ENCODE data around the gene SLC24A4.

DNA sequence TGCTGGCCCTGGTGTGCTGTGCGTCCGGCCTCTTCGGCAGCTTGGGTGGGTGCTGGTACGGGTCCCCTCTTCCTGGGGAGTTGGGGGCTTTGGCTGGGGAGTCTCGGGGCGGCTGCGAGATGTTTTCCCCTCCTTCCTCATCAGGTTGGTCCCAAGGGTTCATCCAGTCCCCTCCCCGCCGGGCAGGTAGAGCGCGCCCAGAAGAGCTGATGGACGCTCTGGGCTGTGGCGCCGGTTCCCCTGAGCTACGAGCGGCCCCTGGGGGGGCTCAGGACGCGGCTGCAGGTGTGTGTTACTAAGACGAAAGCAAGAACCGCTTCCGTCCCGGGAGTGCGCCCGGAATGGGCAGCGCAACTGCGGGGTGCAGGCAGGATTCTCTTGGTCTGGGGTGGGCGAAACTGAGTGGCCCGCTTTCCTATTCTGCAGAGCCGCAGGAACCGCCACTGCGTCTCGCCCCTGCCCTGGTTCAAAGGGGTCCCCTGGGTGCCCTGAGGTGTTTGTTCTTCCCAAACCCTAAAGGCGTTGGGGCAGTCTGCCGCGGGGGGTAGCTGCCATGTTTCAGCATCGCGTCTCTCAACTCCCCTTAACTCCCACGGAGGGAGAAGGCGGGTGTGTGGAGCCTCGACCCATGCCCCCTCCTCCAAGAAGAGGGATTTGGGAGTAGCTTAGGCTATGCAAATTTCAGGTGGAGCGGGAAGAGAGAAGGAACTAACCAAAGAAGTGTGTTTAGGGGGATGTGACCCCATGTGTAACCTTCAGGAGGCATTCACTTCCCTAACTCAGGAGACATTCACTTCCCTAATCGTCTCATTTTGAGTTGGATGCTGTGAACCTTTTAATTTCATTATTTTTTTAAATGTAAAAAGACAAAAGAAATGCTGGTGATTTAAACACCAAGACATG lies 1.2 kb downstream of the SLC24A4 start:
- TF ChIP-seq, protein P1, sequence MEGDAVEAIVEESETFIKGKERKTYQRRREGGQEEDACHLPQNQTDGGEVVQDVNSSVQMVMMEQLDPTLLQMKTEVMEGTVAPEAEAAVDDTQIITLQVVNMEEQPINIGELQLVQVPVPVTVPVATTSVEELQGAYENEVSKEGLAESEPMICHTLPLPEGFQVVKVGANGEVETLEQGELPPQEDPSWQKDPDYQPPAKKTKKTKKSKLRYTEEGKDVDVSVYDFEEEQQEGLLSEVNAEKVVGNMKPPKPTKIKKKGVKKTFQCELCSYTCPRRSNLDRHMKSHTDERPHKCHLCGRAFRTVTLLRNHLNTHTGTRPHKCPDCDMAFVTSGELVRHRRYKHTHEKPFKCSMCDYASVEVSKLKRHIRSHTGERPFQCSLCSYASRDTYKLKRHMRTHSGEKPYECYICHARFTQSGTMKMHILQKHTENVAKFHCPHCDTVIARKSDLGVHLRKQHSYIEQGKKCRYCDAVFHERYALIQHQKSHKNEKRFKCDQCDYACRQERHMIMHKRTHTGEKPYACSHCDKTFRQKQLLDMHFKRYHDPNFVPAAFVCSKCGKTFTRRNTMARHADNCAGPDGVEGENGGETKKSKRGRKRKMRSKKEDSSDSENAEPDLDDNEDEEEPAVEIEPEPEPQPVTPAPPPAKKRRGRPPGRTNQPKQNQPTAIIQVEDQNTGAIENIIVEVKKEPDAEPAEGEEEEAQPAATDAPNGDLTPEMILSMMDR (IDR thresholded peaks at IDR 0.05): no peak
- no peak for TF ChIP-seq POLR2A (IDR thresholded peaks at IDR 0.05)

Measured in testis (tissue), 2 donors.